Osteoblast (primary cell): ENCODE results near the gene CPS1. TPM values are rescaled to one million over a fixed set of nuclear protein-coding genes. Genes with fewer than 3 reads are reported as not detected.

Source experiments
- DNase-seq: peaks from one replicate; pipeline ENCODE4 v3.0.0; 2011; ENCODE audit warnings: low spot score, mixed read lengths; ENCODE audit not compliant: insufficient read length; ENCODE audit errors: missing footprints
- H2AFZ ChIP-seq: 2 replicates; pipeline ENCODE4 v1.6.0; 2011; ENCODE audit warnings: mild to moderate bottlenecking, low read length
- H3K27ac ChIP-seq: 2 replicates; pipeline ENCODE4 v1.5.1; 2011; ENCODE audit warnings: mild to moderate bottlenecking, low read depth, low read length, moderate library complexity
- H3K27me3 ChIP-seq: 2 replicates; pipeline ENCODE4 v1.6.0; 2012; ENCODE audit warnings: mild to moderate bottlenecking, control low read depth, inconsistent platforms, low read length, moderate library complexity; ENCODE audit not compliant: insufficient read depth
- H3K36me3 ChIP-seq: 2 replicates; pipeline ENCODE4 v1.5.1; 2011; ENCODE audit warnings: mild to moderate bottlenecking, low read length, control low read depth, moderate library complexity; ENCODE audit not compliant: insufficient read depth
- H3K4me1 ChIP-seq: 2 replicates; pipeline ENCODE4 v1.5.1; 2011; ENCODE audit warnings: mild to moderate bottlenecking, low read length, control low read depth, moderate library complexity; ENCODE audit not compliant: insufficient read depth
- H3K4me2 ChIP-seq: 2 replicates; pipeline ENCODE4 v1.6.0; 2011; ENCODE audit warnings: mild to moderate bottlenecking, low read length; ENCODE audit not compliant: insufficient read depth
- H3K4me3 ChIP-seq: fragments of 200-600 bp; sonication (generic); 3 replicates; pipeline ENCODE4 v1.5.1; 2012; ENCODE audit warnings: mild to moderate bottlenecking, low read length, inconsistent platforms; ENCODE audit not compliant: insufficient read depth
- H3K79me2 ChIP-seq: 2 replicates; pipeline ENCODE4 v1.6.0; 2012; ENCODE audit warnings: mild to moderate bottlenecking, low read length, control low read depth, inconsistent platforms; ENCODE audit not compliant: insufficient read depth
- H3K9me3 ChIP-seq: 2 replicates; pipeline ENCODE4 v1.5.1; 2011; ENCODE audit warnings: low read depth, low read length, control low read depth
- H4K20me1 ChIP-seq: 2 replicates; pipeline ENCODE4 v1.6.0; 2012; ENCODE audit warnings: mild to moderate bottlenecking, low read length, control low read depth; ENCODE audit not compliant: insufficient read depth
- CTCF ChIP-seq: IDR thresholded peaks from 2 replicates; pipeline ENCODE4 v1.5.1; 2011; ENCODE audit warnings: mild to moderate bottlenecking, low read depth, low read length, moderate library complexity; ENCODE audit errors: extremely low read depth
- total RNA-seq: library from RNA; depleted of rRNA; stranded (reverse); fragments of >200 nt; gene quantifications from 2 replicates; pipeline ENCODE4 v1.2.3, GENCODE V29; 2012

CPS1 gene
- total RNA-seq, 1 donor, result 21.7 TPM

GRCh38 chr2:210727549-210727948 lies 171.2 kb downstream of the CPS1 start:
- Histone ChIP-seq H3K4me3 (no peak overlapping the region), H3K4me2 (no peak overlapping the region), H3K4me1 (no peaks in the 10 kb centered on the region), H4K20me1 (no peaks in the 10 kb centered on the region), H2AFZ (no peak overlapping the region), H3K27me3 (no peaks in the 10 kb centered on the region), H3K36me3 (no peaks in the 10 kb centered on the region), H3K79me2 (no peaks in the 10 kb centered on the region), H3K27ac (no peak overlapping the region), H3K9me3 (no peaks in the 10 kb centered on the region)
- DNase-seq, result no peak
- TF ChIP-seq CTCF, result no peak

Other genes with a start within 250 kb of the CPS1 start
- not detected in 2 replicates for gene MYL1, start 241.4 kb upstream of the CPS1 start, total RNA-seq
- gene LANCL1, start 79.8 kb upstream of the CPS1 start, total RNA-seq, result 35.8 and 40.7 TPM in 2 replicates